Heart left ventricle (tissue), 16 donors: ENCODE measurements around the gene GDA. TPM values are rescaled to one million over a fixed set of nuclear protein-coding genes. Genes with fewer than 3 reads are reported as not detected.
A peak's percentile ranks its signal among the peaks of the same experiment; 100 is the strongest.

ENCODE experiments used
- ATAC-seq, 4 donors: fragments of 200-7000 bp; cut with Tn5 transposase; one replicate each; pipeline ENCODE4 v1.9.1; 2020 to 2022; ENCODE audit warnings: moderate library complexity in 4 of 4, mild to moderate bottlenecking in 3 of 4, moderate number of reproducible peaks in 1 of 4
- DNase-seq, 5 donors: peaks; one replicate each; pipeline ENCODE4 v3.0.0-alpha.2; 2020
- H3K27ac ChIP-seq, 12 donors: fragments of 200-600 bp; sonication (generic) in 4 of 12; one replicate each; pipeline versions ENCODE4 v1.5.0 to v1.8.0; 2016 to 2022; ENCODE audit warnings: mild to moderate bottlenecking in 2 of 12
- H3K27me3 ChIP-seq, 9 donors: fragments of 200-600 bp; sonication (generic) in 2 of 9; one replicate each; pipeline versions ENCODE4 v1.5.1 to v1.8.0; 2016 to 2022; ENCODE audit warnings: mild to moderate bottlenecking in 3 of 9
- H3K36me3 ChIP-seq, 9 donors: fragments of 200-600 bp; sonication (generic) in 2 of 9; one replicate each; pipeline versions ENCODE4 v1.5.0 to v1.8.0; 2018 to 2022; ENCODE audit warnings: mild to moderate bottlenecking in 2 of 9
- H3K4me1 ChIP-seq, 12 donors: fragments of 200-600 bp; sonication (generic) in 4 of 12; one replicate each; pipeline versions ENCODE4 v1.5.0 to v1.8.0; 2016 to 2022; ENCODE audit warnings: mild to moderate bottlenecking in 3 of 12
- H3K4me3 ChIP-seq, 12 donors: fragments of 200-600 bp; sonication (generic) in 4 of 12; one replicate each; pipeline versions ENCODE4 v1.5.0 to v1.8.0; 2017 to 2022; ENCODE audit warnings: mild to moderate bottlenecking in 9 of 12, moderate library complexity in 4 of 12
- H3K9me3 ChIP-seq, 12 donors: fragments of 200-600 bp; sonication (generic) in 4 of 12; one replicate each; pipeline versions ENCODE4 v1.5.0 to v1.8.0; 2016 to 2022; ENCODE audit warnings: mild to moderate bottlenecking in 1 of 12
- CTCF ChIP-seq, 12 donors: fragments of 200-600 bp; sonication (generic) in 4 of 12; IDR thresholded peaks; one replicate each; pipeline versions ENCODE4 v1.5.0 to v1.8.0; 2018 to 2022; ENCODE audit warnings: antibody characterized with exemption in 12 of 12, mild to moderate bottlenecking in 5 of 12
- POLR2A ChIP-seq, 2 donors: fragments of 450-650 bp; IDR thresholded peaks; one replicate each; pipeline ENCODE4 v1.6.1; 2017; ENCODE audit warnings: antibody characterized with exemption in 2 of 2, mild to moderate bottlenecking in 2 of 2, moderate library complexity in 2 of 2
- WGBS, 4 donors: extraction: QIAGEN DNeasy Blood & Tissue Kit in 2 of 4; methylation state at CpG; one replicate each; pipeline versions ENCODE4 v1.1.5 to v1.1.7; 2013 to 2018; 5-methylcytosine and 5-hydroxymethylcytosine counted together
- intact Hi-C, 10 donors: fragments of 100-400 bp; cut with DNase I; formaldehyde crosslinking; loops; one replicate each; pipeline versions ENCODE4 v1.11.1 to v1.14.2; 2022
- polyA plus RNA-seq, 2 donors: library from polyadenylated mRNA; stranded (reverse); fragments of 200-250 nt; gene quantifications; one replicate each; pipeline ENCODE4 v1.2.3, GENCODE V29; 2013
- total RNA-seq, 9 donors: library from RNA; depleted of rRNA in 2 of 9; stranded (reverse); fragments of >200 nt in 2 of 9; fragmentation: NEBNext Ultra II Directional in 3 of 9; extraction: Animal tissue kit (Norgen Biotek cat#: 25700) in 3 of 9; gene quantifications; one replicate each; pipeline versions ENCODE4 v1.1.0 to v1.2.4, GENCODE V29; 2016 to 2023
- donor health status: ischemic (EF 13 %, LVEDD 7.1; RV severe dilation, severe dysfunction).
- donor health status: healthy with polysubstance abuse.
- donor health status: DM: no; HTN: yes; CAD: no.
- donor health status: DM: no; HTN: no; CAD: no.
- donor health status: ischemic (EF 25% LVEDD 6.9; RV normal size, moderate dysfunction).
- donor health status: ischemic (EF 25% LVEDD 5.7; RV mildly dilated, moderate dysfunction).
- donor health status: healthy.
- donor health status: DM: yes; HTN: yes; CAD: no.
- donor health status: ischemic (EF 35%, LVEDD 5.7; RV mildly dilated, moderate dysfunction).
- donor health status: nonischemic (EF 11% LVEDD 7.7; RV severe dilation, severe dysfunction).
- donor health status: DM: yes; HTN: yes; CAD: no.
- donor health status: PGD.
- donor health status: ischemic (EF 29% LVEDD 5.4; RV normal size, mild dysfunction).
- donor health status: nonischemic (EF 23%, LVEDD 6.1; RV moderate dilation, normal function).

The GDA gene
- total and polyA plus RNA-seq, 11 donors, result 0.08 to 1.1 (median 0.19) TPM; not detected in 5

GRCh38 chr9:72271613-72272478 is 122.6 kb downstream of the GDA start:
- Histone ChIP-seq H3K4me3 (no peak overlapping the region), H3K9me3 (no peaks in the 10 kb centered on the region), H3K36me3 (no peaks in the 10 kb centered on the region), H3K27ac (no peak overlapping the region), H3K4me1 (no peaks in the 10 kb centered on the region), H3K27me3 (no peaks in the 10 kb centered on the region)
- ATAC-seq, result peak in 1 of 4 donors; percentile 56
- peak; percentile 77 to 92 (median 87) for TF ChIP-seq CTCF (IDR thresholded peaks at IDR 0.05)
- no peak for TF ChIP-seq POLR2A (IDR thresholded peaks at IDR 0.05)
- 42 to 44% (median 42%) methylated on average over 9 of the region's 9 CpGs for WGBS, 4 donors
- peak in 2 of 5 donors; percentile 30 to 36 for DNase-seq
- intact Hi-C loops, result loop anchor here (1.0 to 10.0 kb wide), 6 partner anchors 231 to 913 kb away; no protein-coding TSS in a partner anchor

GRCh38 chr9:72274441-72274840 is 125.2 kb downstream of the GDA start:
- TF ChIP-seq CTCF (IDR thresholded peaks at IDR 0.05), result no peak
- TF ChIP-seq POLR2A (IDR thresholded peaks at IDR 0.05), result no peak
- 64 to 85% (median 67%) methylated on average over 4 of the region's 4 CpGs for WGBS, 4 donors
- no peaks in the 10 kb centered on the region for H3K36me3 ChIP-seq
- DNase-seq (no peak), ATAC-seq (no peak)
- H3K27me3 ChIP-seq, result no peaks in the 10 kb centered on the region
- intact Hi-C loops, result loop anchor here in 5 of 10 donors (5.0 to 10.0 kb wide), 3 partner anchors 467 to 910 kb away; no protein-coding TSS in a partner anchor
- H3K27ac ChIP-seq, result no peak overlapping the region
- H3K4me1 ChIP-seq, result no peaks in the 10 kb centered on the region
- no peaks in the 10 kb centered on the region for H3K9me3 ChIP-seq
- H3K4me3 ChIP-seq, result no peak overlapping the region

- ATAC-seq, result no peak
- DNase-seq, result no peak
- Histone ChIP-seq H3K27me3 (no peaks in the 10 kb centered on the region), H3K36me3 (no peaks in the 10 kb centered on the region), H3K9me3 (no peaks in the 10 kb centered on the region), H3K27ac (no peak overlapping the region), H3K4me3 (no peak overlapping the region), H3K4me1 (no peaks in the 10 kb centered on the region)
- 80 to 89% (median 85%) methylated on average over 3 of the region's 3 CpGs for WGBS, 4 donors
- intact Hi-C loops, result loop anchor here in 6 of 10 donors (5.0 to 10.0 kb wide), 4 partner anchors 468 to 910 kb away; no protein-coding TSS in a partner anchor
- TF ChIP-seq CTCF (IDR thresholded peaks at IDR 0.05) (no peak), POLR2A (IDR thresholded peaks at IDR 0.05) (no peak)
Measured at GRCh38 chr9:72274916-72275315, 125.7 kb downstream of the GDA start.

GRCh38 chr9:72276429-72276828 is 127.2 kb downstream of the GDA start:
- no peaks in the 10 kb centered on the region for H3K9me3 ChIP-seq
- no peak overlapping the region for H3K4me3 ChIP-seq
- intact Hi-C loops, result loop anchor here in 3 of 10 donors (5.0 to 10.0 kb wide), 3 partner anchors 472 to 908 kb away; no protein-coding TSS in a partner anchor
- ATAC-seq (no peak), DNase-seq (no peak)
- no peaks in the 10 kb centered on the region for H3K36me3 ChIP-seq
- no peaks in the 10 kb centered on the region for H3K4me1 ChIP-seq
- 73 to 85% (median 77%) methylated on average over 1 of the region's 1 CpG for WGBS, 4 donors
- H3K27me3 ChIP-seq, result no peaks in the 10 kb centered on the region
- TF ChIP-seq POLR2A (IDR thresholded peaks at IDR 0.05), result no peak
- no peak for TF ChIP-seq CTCF (IDR thresholded peaks at IDR 0.05)
- H3K27ac ChIP-seq, result no peak overlapping the region
